Activated gamma-delta T cell treated with anti-CD3 and anti-CD28 coated beads, Interleukin-2, amount 50 U/mL, for 16 hours (primary cell): Measurements from ENCODE around the gene PPP1R17.

Experiments used
- DNase-seq: peaks from one replicate; pipeline ENCODE4 v3.0.0-alpha.2; 2020; ENCODE audit warnings: low read depth

The PPP1R17 gene

GRCh38 chr7:31687024-31687748, at the start of gene PPP1R17:
TSS of gene PPP1R17 (plus strand) at chr7:31687215. CDS start at chr7:31692442, 5,227 bp downstream.
- no peak for DNase-seq

GRCh38 chr7:31640381-31640780, 46.6 kb upstream of the PPP1R17 start:
- DNase-seq = no peak

- DNase-seq = no peak
These were observed 44.3 kb upstream of the PPP1R17 start for GRCh38 chr7:31642681-31643115.

GRCh38 chr7:31646942-31647341, 40.1 kb upstream of the PPP1R17 start:
- DNase-seq = no peak

GRCh38 chr7:31647511-31647910, 39.5 kb upstream of the PPP1R17 start:
- no peak for DNase-seq

GRCh38 chr7:31648288-31648687, 38.7 kb upstream of the PPP1R17 start:
- DNase-seq = no peak

- no peak for DNase-seq
These were observed 38.1 kb upstream of the PPP1R17 start for GRCh38 chr7:31648880-31649279.

- DNase-seq = no peak
These were observed 35.6 kb upstream of the PPP1R17 start for GRCh38 chr7:31651234-31652062.

GRCh38 chr7:31652063-31652326, 35.0 kb upstream of the PPP1R17 start:
- DNase-seq = no peak

- DNase-seq = no peak
These were observed 23.9 kb upstream of the PPP1R17 start for GRCh38 chr7:31663072-31663471.

GRCh38 chr7:31664890-31665289, 22.1 kb upstream of the PPP1R17 start:
- no peak for DNase-seq

- DNase-seq = no peak
These were observed 21.5 kb upstream of the PPP1R17 start for GRCh38 chr7:31665546-31665945.

GRCh38 chr7:31669461-31669860, 17.6 kb upstream of the PPP1R17 start:
- DNase-seq = no peak

GRCh38 chr7:31679574-31680305, 7.3 kb upstream of the PPP1R17 start:
- no peak for DNase-seq

GRCh38 chr7:31683445-31684225, 3.4 kb upstream of the PPP1R17 start:
- DNase-seq = no peak

- no peak for DNase-seq
These were observed 1.4 kb downstream of the PPP1R17 start for GRCh38 chr7:31688372-31688771.

GRCh38 chr7:31688996-31689395, 2.0 kb downstream of the PPP1R17 start:
- no peak for DNase-seq

- no peak for DNase-seq
These were observed 3.9 kb downstream of the PPP1R17 start for GRCh38 chr7:31690935-31691334.

- DNase-seq = no peak
These were observed 5.4 kb downstream of the PPP1R17 start for GRCh38 chr7:31692451-31692850.

- DNase-seq = no peak
These were observed 5.9 kb downstream of the PPP1R17 start for GRCh38 chr7:31692871-31693270.

- DNase-seq = no peak
These were observed 9.0 kb downstream of the PPP1R17 start for GRCh38 chr7:31695859-31696614.
